HCEC 1CT (cell line): Measurements from ENCODE around the gene NPHP4.

Source experiments
- DNase-seq: peaks from one replicate; pipeline ENCODE4 v3.0.0-alpha.2; 2017

Gene NPHP4

DNA sequence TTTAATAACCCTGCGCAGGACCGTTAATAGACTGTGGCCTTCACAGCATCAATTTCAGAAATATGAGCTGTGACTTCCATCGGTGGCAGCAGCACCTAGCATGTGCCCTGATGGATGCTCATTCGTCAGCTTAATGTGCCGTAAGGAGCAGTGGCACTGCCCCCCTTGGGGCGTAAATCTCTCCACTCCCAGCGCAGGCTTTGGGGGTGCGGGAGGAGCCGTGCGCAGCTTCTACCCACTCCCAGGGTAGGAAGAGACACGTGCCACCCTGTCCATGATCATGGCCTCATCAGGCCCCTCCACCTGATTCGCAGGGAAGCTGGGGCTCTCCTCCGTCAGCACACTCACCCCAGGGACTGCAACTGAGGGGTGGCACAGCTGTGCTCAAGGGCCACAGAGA, 149.5 kb downstream of the NPHP4 start:
- no peak for DNase-seq

DNA sequence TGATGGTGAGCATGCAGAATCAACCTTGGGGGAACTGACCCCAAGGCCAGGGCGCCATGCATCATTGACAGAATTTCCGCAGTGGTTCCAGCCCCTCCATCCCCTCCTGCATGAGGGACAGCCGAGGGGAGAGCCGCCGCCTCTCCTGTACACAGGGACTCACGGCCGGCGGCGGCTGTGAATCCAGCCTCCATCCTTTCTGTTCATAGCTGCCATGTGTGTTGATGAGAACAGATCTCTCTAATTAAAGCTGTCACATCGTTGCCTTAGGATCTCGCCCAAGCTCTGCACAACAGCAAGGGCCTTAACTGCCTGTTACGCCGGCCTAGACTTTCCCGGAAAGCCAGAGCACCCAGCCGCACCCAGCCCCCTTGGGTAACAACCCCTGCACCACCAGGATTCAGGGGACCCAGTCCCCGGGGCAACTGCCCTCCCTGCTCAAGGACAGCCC, 151.6 kb downstream of the NPHP4 start:
- DNase-seq = no peak

DNA sequence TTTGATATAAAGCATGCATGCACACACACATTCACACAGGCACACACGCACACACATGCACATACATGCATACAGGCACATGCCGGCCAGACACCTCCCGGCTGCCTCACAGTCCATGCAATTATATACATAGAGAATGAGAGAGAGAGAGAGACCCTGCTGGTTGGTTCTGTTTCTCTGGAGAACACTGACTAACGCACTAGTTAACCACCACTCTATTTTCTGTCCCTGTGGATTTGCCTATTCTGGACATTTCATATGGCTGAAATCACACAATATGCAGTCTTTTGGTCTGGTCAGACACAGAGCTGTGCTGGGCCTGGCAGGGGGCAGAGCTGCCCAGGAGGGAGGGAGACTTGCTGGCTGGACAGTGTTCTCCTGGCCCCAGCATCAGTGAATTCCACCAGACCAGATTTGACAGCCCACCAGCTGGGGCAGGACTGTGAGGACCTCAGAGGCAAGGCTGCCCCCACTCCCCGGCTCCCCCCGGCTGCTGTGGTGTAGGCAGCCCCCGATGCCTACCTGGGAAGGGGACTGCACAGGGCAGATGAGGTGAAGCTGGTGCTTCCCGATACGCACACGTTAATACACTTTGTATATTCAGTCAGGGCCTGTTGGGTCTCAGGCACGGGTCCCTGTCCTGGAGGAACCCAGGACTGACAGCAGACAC, 152.2 kb downstream of the NPHP4 start:
- DNase-seq = no peak

DNA sequence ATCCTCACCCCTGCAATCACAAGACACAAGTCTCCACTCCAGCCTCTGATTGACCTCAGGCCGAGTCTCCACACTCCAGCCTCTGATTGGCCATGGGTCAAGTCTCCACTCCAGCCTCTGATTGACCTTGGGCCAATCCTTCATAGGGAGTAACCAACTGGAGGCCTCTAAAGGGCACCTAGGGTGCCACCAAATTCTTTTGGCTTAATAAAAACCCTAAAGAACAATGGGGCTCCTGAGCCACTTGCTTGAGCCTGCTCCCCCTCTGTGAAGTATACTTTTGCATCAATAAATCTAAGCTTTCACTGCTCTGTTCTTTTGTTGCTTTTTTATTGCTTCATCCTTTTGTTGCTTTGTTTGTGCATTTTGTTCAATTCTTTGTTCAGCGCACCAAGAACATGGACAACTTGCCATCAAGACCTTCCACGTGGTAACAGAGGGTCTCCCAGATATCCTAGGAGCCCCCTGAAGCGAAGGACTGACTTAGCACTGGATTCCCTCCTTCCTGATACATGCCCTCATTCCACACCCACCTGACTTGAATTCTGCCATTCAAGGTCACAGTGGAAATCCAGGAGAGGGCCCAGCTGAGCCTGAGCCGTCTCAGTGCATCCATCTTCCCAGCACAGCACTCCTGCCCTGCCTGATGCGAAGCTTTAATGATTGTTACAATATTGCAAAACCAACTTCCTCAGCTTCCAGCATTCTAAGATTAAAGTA, 152.9 kb downstream of the NPHP4 start:
- DNase-seq = no peak

DNA sequence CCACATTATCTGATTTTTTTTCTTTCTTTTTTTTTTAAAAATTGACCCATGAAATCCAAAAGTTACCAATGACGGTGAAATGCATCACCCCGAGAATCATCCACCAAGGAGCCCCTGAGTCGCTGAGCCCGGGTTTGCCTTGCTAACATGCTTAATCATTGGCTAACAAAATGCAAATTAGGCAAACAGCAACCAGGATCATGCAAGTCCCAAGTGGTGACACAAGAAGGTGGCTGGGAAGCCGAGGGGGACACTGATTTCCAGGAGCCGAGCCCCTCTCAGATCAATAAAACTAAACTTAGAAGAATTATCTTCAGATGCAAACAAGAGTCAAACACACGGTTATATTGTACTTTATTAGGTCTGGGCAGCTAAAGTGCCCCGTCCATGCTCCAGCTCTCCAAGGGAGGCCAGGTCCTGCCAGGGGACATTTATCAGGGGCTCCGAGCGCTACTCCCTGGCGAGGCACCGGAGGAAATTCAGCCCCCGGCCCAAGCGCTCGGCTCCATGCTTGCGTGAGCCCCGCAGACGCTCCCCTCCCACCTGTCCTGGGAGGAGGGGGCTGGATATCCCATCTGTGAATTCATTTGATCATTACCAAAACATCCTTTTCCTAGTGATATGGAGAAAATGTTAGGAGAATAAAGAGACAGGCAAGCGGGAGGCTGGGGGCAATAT, 154.1 kb downstream of the NPHP4 start:
- DNase-seq = no peak

DNA sequence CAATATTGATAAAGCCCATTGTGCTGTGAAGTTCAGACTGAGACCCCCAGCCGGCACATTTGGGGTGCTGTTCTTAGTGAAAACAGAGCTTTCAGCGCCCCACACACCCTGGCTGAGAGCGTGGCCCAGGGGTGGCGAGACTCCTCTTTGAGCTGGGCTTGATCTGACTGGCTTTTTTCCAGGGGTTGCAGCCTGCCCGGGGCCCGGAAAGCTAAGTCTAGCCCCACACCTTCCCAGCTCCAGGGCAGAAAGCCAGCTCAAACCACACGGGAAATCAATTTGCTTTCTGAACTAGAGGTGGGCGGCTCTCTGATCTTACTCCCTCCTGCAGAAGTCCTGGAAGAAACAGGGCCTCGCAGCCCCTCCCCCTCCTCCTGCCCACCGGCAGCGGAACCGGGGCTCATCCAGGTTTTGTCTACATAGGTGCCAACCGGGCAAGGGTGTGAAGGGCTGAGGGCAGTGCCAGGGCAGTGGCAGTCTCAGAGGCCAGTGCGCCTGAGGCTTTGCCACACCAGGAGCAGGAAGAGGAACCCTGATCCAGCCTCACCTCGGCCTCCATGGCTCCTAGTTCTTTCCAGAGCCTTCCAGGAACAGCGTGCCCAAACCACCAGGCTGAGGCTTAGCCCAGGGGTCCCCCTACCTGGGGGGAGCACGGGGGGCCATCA, 155.3 kb downstream of the NPHP4 start:
- no peak for DNase-seq

DNA sequence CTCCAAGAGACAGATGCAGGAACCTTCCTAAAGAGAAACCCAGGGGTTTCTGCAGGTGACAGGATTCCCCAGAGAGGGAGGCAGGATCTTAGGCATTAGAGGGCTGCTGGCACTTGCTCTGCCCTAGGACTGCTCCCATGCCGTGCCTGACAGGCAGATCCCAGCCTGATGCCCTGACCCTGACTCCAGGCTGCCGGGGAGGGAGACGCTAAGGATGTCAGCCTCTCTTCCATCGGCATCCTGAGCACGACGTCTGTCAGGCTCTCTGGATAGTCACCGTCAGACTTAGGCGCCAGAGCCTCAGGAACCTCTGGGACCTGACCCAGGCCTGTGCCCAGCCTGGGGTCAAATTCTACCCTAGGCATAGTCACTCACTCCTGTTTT, 157.1 kb downstream of the NPHP4 start:
- DNase-seq = no peak

DNA sequence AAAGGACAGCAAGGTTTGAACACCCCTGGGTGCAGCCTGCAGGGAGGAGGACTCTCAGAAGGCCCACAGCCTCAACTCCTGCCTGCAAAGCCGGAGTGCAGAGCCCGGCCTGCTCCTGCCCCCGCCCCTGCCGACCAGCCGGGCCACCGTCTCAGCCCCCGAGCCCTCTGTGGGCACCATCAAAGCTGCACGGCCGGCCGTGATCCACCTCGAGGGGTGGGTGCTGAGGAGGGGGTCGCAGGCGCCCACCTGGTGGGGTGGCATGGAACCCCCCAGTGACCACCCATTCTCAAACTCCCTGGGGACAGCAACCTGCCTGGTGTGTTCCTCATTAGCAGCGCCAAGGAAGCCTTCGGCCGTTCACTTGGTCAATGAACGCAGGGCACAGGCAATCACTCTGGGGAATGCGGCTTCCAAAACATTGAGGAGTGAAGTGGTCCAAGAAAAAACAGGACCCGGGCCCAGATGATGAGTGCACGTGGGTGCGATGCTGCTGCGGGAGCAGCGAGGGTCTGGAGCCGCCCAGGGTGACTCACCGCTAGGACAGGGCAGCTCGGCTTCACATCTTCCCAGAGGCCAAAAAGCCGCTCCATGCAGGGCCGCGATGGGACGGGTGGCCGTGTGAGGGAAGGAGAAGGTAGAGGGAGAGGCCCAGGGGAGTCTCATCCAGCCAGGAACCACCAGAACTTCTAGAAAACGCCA, 157.6 kb downstream of the NPHP4 start:
- no peak for DNase-seq

DNA sequence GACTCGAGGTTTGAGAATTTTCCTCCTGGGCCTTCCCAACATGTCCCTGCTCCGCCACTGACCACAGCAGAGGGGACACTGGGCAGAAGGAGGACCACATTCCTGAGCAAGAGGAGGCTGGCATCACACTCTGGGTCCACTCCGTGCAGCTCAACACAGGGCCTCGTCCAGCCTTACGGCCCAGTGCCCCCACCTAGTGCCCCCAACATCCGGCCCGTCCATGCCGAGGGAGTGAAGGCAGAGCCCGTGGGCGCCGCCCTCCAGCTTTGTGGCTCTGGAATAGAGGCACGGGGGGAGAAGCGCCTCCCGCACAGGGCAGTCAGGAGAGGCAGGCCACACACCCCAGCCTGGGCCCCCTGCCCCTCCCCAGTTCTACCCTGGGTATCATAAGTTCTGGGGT, 158.3 kb downstream of the NPHP4 start:
- no peak for DNase-seq

DNA sequence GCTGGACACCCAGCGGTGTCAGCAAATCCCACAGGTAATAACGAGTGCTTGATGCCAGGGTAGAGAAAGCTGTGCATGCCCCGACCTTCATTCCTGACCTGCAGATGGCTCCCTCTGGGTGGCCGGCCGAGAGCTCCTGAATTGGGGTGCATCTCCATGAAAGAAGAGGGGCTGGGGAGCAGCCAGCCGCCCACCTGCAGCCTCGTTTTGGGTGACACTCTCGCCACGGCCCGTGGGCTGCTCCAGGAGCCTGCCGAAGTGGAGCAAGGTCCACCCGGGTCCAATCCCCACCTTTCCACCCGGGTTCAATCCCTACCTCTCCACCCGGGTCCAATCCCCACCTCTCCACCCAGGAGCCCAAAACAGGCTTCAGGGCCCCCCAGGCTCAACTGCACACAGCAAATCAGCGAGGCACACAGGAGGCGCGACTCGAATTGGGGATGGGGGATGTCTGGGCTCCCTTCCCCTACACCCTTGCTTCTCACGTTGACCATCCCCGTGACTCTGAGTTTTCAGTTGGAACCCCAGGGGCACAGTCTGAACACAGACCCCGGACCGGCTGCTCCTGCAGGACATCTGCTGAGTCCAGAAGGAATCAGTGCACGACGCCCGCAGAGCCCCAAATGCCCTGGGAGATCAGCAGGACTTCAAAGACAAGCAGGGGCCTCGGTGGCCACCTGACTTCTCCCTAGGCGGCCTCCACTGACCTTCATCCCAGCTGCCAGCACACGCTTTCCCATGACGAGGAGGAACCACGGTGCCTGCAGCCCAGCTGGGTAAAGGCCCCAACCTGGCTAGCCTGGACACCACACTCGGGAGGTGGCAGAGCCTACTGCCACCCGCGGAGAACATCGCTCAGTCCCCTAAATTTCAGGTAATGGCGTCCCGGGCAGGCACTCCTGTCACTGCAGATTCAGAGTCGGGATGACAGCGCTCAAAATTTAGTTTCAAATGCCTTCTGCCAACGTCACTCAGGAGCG, 159.0 kb downstream of the NPHP4 start:
- no peak for DNase-seq

DNA sequence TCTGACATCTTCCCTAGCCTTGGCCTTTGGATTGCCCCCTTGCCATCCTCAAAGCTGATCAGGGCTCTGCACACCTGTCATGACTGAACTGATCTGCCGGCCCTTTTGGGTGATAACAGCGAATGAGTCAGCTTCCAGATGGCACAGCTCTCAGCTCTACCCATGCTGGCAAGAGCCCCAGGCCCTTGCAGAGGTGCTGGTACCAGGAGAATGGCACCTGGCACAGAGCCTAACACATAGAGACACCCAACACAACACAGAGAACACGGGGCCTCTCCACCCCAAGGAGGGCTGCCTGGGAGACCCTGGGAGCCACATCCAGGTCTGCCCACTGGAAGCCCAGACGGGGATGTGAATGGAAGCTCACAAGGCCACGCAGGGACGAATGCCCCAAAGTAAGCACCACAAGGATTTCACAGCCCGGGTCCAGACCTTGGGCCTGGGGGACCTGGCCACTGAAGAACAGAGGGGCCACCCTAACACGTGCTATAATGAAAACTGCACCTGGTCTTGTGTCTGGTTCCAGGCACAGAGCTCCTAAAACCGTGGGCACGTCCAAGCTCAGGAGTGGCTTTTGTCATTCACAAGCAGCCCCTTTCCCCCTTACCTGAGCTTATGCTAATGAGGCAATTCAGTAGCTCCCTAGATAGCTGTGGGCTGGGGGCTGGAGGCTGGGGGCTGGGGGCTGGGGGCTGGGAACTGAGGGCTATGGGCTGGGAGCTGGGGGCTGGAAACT, 160.5 kb downstream of the NPHP4 start:
- no peak for DNase-seq

DNA sequence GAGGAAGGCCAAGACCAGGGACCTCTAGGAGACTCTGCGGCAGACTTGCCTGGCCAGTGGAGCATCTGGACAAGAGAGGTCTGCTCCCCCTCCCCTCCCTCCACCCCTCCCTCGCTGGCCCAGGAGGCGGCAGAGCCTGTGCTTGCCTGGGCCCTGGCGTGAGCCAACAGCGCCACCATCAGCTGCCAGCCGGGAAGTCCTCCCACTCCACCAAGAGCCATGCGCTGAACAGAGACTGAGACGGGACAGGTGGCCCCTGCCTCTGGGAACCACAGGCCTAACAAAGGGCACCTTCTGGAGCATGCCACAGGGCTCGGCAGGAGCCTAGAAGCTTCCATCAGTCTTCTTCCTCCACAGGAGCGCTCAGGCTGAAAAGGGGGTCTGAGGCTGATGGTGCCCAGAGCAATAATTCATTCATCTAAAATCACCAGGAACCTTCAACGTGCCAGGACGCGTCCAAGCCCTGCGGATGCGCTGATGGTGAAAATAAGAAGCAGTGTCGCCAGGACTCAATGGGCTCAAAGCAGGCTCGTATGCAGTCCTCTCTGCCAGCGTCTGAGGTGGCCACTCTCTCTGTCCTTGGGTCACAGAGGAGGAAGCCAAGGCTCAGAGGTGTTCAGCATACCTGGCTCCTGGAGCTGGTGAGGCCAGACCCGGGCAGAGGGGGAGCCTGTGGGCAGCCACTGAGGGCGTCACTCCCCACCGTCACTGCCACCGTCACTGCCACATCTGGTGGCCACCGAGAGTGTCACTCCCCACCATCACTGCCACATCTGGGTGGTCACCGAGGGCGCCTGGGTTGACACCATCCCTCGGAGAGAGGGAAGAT, 161.2 kb downstream of the NPHP4 start:
- no peak for DNase-seq

DNA sequence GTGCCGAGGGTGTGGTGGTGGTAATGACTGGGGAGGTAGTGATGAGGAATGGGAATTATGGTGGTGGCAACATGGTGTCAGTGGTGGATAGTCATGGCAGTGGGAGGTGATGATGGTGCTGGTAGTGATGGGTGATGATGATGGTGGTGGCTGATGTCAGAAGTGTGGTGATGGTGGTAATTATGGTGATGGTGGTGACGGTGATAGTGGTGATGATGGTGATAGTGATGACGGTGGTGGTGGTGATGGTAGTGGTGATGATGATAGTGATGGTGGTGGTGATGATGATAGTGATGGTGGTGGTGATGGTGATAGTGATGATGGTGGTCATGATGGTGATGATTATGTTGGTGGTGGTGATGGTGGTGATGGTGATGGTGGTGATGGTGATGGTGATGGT, 162.8 kb downstream of the NPHP4 start:
- no peak for DNase-seq

DNA sequence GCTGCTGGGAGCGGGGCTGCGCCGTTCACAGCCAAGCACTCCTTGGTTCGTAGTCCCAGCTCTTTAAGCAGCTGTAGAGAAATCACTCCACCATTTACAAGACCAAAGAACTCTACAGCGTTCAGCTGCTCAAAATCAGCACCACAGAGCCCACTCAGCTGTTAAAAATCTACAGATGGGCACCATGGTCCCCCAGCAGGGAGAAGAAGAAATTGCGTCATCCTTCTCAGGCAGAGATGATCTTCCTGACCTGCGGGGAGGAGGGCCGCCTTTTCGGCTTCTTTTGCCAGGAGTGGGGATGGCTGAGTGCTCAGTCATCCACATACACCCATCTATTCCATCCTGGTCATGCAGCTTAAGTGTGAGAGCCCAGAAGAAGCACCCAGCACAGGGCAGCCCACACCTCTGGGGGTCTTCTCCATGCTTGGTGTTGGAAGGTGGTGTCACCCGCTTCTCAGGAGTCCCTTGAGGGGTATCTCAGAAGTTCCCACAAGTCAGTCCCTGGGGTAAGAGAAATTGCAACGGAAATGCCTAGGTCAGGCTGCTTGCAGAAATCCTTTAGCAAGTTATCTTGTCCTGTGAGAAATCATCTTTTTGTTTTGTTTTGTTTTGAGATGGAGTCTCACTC, 163.8 kb downstream of the NPHP4 start:
- no peak for DNase-seq

DNA sequence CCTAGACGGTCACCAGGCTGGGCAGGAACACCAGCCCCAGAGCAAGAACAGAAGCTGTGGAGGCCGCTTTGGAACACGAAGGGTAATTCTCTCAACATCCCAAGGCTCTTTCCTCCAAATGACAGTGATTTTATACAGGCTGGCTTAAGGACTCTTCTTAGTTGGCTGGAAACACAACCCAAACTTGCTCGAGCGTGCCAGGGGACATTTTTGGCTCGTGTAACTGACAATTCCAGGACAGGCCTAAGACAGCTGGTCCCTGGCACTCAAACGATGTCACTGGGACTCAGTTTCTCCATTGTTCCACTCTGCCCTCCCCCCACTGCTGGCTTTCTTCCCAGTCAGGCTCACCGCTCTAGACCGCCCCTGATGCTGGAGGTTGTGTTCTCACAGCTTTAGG, 164.7 kb downstream of the NPHP4 start:
- no peak for DNase-seq

DNA sequence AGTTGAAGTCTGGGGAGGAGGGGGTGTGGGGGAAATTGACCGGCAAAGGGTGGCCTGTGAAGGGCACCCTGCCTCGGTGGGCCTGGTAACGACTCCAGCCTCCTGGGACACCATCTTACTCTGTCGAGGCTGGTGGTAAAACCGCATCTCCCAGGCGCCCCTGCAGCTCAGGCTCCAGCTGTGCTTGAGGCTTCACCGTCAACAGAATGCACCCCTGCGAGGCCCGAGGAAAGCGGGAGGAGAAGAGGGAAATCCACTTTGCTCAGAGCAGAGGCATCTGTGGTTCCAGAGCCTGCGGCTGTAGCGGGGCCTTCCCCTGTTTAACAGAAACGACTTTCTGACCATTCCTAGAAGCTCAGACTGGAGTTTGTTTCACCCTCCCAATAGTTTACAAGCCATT, 165.6 kb downstream of the NPHP4 start:
- no peak for DNase-seq

DNA sequence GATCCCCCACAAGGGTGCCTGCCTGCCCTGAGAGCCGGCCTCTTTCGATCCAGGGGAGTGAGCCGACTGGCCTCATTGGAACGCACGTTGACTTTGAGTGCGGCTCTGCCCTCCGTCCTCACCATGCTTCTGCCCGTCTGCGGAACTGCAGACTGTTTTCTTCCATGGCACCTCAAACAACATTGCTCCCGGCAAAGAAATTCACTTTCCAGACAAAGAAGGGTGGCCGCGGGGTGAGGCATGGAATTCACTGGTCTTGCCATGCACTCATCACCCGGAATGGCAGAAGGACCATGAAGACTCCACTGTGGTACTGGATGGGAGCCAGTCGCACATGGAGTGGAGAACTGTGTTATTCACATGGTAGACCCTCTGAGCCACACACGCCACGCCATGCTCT, 169.5 kb downstream of the NPHP4 start:
- no peak for DNase-seq

DNA sequence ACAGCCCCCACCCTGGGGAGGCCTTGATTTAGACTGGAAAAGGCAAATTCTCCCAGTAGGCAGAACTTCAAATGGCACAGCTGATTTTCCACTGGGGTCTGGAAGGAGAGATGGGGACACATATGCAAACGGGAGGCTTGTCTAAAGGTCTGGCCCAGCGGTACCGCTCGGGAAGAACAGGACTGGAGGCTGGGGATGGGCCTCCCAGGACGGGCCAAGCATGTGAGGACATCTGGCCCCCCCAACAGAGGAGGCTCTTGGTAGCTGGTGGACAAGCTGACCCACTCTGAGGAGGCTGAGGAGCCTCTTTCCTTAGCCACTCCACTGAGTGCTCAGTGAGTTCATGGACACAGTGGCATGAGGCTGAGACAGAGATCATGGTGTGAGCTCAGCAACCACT, 170.0 kb downstream of the NPHP4 start:
- no peak for DNase-seq

DNA sequence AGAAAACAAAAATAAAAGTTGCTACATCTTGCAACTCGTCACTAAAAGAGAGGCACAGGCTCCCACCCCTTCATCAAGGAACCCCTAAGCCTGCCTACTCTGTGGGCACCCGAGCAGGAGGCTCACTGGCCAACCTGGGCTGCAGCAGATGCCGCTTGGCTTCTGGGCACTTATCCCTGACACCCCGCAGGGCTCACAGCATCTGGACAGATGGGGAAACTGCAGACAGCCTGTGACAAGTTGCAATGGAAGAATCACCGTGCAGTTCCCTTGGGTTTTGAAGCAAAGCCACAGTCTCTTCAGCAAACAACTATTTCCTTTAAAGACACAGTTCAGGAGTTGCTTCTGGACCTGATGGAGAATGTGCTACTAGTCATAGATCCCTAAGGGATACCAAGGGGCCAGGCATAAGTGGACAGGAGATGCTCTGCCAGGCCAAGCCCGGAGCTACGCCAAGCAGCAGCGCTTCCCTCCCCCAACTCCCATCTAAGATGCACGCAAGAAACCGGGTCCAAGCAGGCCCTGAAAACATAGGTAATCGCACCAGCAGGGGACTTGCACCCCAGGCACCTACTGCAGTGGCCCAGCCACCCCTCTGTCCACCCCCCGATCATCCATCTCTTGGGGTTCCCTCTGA, 170.6 kb downstream of the NPHP4 start:
- DNase-seq = no peak
